ENCODE data around the gene SPAG5. TPM values are rescaled to one million over a fixed set of nuclear protein-coding genes. Genes with fewer than 3 reads are reported as not detected.

The SPAG5 gene
- total and polyA plus RNA-seq, 9 of the 15 experiments (the other 6 are each of a cell fraction or from before 2014, with no cell fraction given) = 94.4 to 286 (median 151) TPM

- TF ChIP-seq FOXO4 (CRISPR knock-in tag; IDR thresholded peaks at IDR 0.05) (no peak), KAT7 (CRISPR knock-in tag; IDR thresholded peaks at IDR 0.05; ENCODE audit: borderline replicate concordance) (no peak), HDAC8 (tag; IDR thresholded peaks at IDR 0.05) (no peak), ZNF318 (IDR thresholded peaks at IDR 0.05; ENCODE audit: borderline replicate concordance in 1 of 2, low read depth in 1 of 2) (no peak), MAFG (tag; conservative IDR thresholded peaks at IDR 0.05) (no peak), TCF15 (CRISPR knock-in tag; IDR thresholded peaks at IDR 0.05) (no peak), POLR2AphosphoS2 (IDR thresholded peaks at IDR 0.05; ENCODE audit: low read length) (no peak), ZNF518B (CRISPR knock-in tag; IDR thresholded peaks at IDR 0.05) (no peak), CC2D1A (IDR thresholded peaks at IDR 0.05) (no peak), HCFC1 (IDR thresholded peaks at IDR 0.05; ENCODE audit: low read depth, low read length) (no peak)
These were observed 45.4 kb upstream of the SPAG5 start (continued) for GRCh38 chr17:28643983-28644786.

Measured in K562 (cell line).